CD14-positive monocyte (primary cell): ENCODE measurements around the gene CXCL11. TPM values are rescaled to one million over a fixed set of nuclear protein-coding genes. Genes with fewer than 3 reads are reported as not detected.

Experiments
- DNase-seq, 3 donors: peaks; one replicate each; pipeline ENCODE4 v3.0.0-alpha.2; 2011 to 2022
- H2AFZ ChIP-seq: 2 replicates; pipeline ENCODE4 v1.6.0; 2012; ENCODE audit warnings: mild to moderate bottlenecking, low read depth, low read length, inconsistent platforms; ENCODE audit not compliant: insufficient read depth, poor library complexity, severe bottlenecking
- H3K27ac ChIP-seq, 2 donors: 1 replicate in 1 of 2; 2 replicates in 1 of 2; pipeline ENCODE4 v1.5.1; 2012 to 2013; ENCODE audit warnings: low read length in 2 of 2, control low read depth in 1 of 2, inconsistent platforms in 1 of 2, low read depth in 1 of 2, mild to moderate bottlenecking in 1 of 2
- H3K27me3 ChIP-seq, 2 donors: one replicate each; pipeline versions ENCODE4 v1.6.0 to v1.6.1; 2011 to 2013; ENCODE audit warnings: low read length in 2 of 2; ENCODE audit not compliant: control insufficient read depth in 2 of 2, insufficient read depth in 2 of 2
- H3K36me3 ChIP-seq, 2 donors: replicated peaks in 1 of 2; 1 replicate in 1 of 2; 2 replicates in 1 of 2; pipeline versions ENCODE4 v1.5.1 to v1.6.1; 2012 to 2013; ENCODE audit warnings: low read length in 2 of 2, control low read depth in 1 of 2, inconsistent platforms in 1 of 2, mild to moderate bottlenecking in 1 of 2; ENCODE audit not compliant: insufficient read depth in 2 of 2, control insufficient read depth in 1 of 2
- H3K4me1 ChIP-seq, 2 donors: 1 replicate in 1 of 2; 2 replicates in 1 of 2; pipeline versions ENCODE4 v1.5.1 to v1.6.1; 2012 to 2013; ENCODE audit warnings: low read length in 2 of 2, control low read depth in 1 of 2, inconsistent platforms in 1 of 2, mild to moderate bottlenecking in 1 of 2, moderate library complexity in 1 of 2; ENCODE audit not compliant: insufficient read depth in 2 of 2, control insufficient read depth in 1 of 2
- H3K4me2 ChIP-seq: replicated peaks from 2 replicates; pipeline ENCODE3; 2012; ENCODE audit warnings: low read length, moderate library complexity, mild to moderate bottlenecking; ENCODE audit not compliant: poor library complexity, severe bottlenecking; ENCODE audit errors: extremely low read depth
- H3K4me3 ChIP-seq, 3 experiments: fragments of 200-600 bp in 1 of 3; sonication (generic) in 1 of 3; replicated peaks in 1 of 3; 1 replicate in 2 of 3; 2 replicates in 1 of 3; pipeline ENCODE4 v1.5.1; 2011 to 2013; ENCODE audit warnings: low read length in 3 of 3, mild to moderate bottlenecking in 3 of 3, control low read depth in 2 of 3, low read depth in 2 of 3, inconsistent platforms in 1 of 3, moderate library complexity in 1 of 3
- H3K79me2 ChIP-seq: 2 replicates; pipeline ENCODE4 v1.6.0; 2012; ENCODE audit warnings: mild to moderate bottlenecking, control low read depth, inconsistent platforms, low read length, moderate library complexity; ENCODE audit not compliant: insufficient read depth
- H3K9ac ChIP-seq: 2 replicates; pipeline ENCODE4 v1.6.0; 2017; ENCODE audit warnings: low read length, mild to moderate bottlenecking; ENCODE audit not compliant: insufficient read depth, poor library complexity, severe bottlenecking
- H3K9me3 ChIP-seq, 2 donors: replicated peaks in 1 of 2; 1 replicate in 1 of 2; 2 replicates in 1 of 2; pipeline versions ENCODE4 v1.5.1 to v1.6.1; 2012 to 2013; ENCODE audit warnings: low read length in 2 of 2, control low read depth in 1 of 2; ENCODE audit not compliant: control insufficient read depth in 1 of 2, insufficient read depth in 1 of 2
- H4K20me1 ChIP-seq: 2 replicates; pipeline ENCODE4 v1.6.0; 2012; ENCODE audit warnings: mild to moderate bottlenecking, low read length, control low read depth, moderate library complexity; ENCODE audit not compliant: insufficient read depth
- H3K27ac Mint-ChIP-seq, 7 donors: one replicate each; pipeline ENCODE4 v1.8.0; 2020; ENCODE audit warnings: mild to moderate bottlenecking in 7 of 7, mixed read lengths in 7 of 7, moderate library complexity in 6 of 7, inconsistent platforms in 2 of 7
- H3K27me3 Mint-ChIP-seq, 3 donors: one replicate each; pipeline ENCODE4 v1.8.0; 2021 to 2022; ENCODE audit warnings: low read depth in 3 of 3, mild to moderate bottlenecking in 3 of 3, mixed read lengths in 3 of 3, moderate library complexity in 3 of 3, inconsistent platforms in 1 of 3
- H3K36me3 Mint-ChIP-seq, 2 donors: one replicate each; pipeline ENCODE4 v1.8.0; 2020; ENCODE audit warnings: mixed read lengths in 2 of 2, inconsistent platforms in 1 of 2, mild to moderate bottlenecking in 1 of 2
- H3K4me1 Mint-ChIP-seq: one replicate; pipeline ENCODE4 v1.8.0; 2020; ENCODE audit warnings: mild to moderate bottlenecking, mixed read lengths
- H3K4me3 Mint-ChIP-seq, 2 donors: one replicate each; pipeline ENCODE4 v1.8.0; 2020; ENCODE audit warnings: mild to moderate bottlenecking in 2 of 2, mixed read lengths in 2 of 2, moderate library complexity in 1 of 2
- H3K9me3 Mint-ChIP-seq, 7 donors: one replicate each; pipeline ENCODE4 v1.8.0; 2020 to 2022; ENCODE audit warnings: mixed read lengths in 7 of 7, mild to moderate bottlenecking in 6 of 7, moderate library complexity in 6 of 7, inconsistent platforms in 2 of 7
- WGBS: methylation state at CpG from one replicate; pipeline ENCODE4 v1.1.5; 2013; ENCODE audit warnings: missing lambda C conversion rate; ENCODE audit not compliant: insufficient coverage; 5-methylcytosine and 5-hydroxymethylcytosine counted together
- intact Hi-C, 2 donors: fragments of 100-400 bp; cut with micrococcal nuclease; formaldehyde crosslinking; loops; one replicate each; pipeline versions ENCODE4 v1.15.0 to v1.15.1; 2023
- polyA plus RNA-seq, 3 donors: library from polyadenylated mRNA; depleted of rRNA in 1 of 3; unstranded in 2 of 3; stranded (reverse) in 1 of 3; fragments of 300-500 nt in 2 of 3; fragments of >200 nt in 1 of 3; fragmentation: Illumina TruSeq in 2 of 3; gene quantifications; 1 replicate in 2 of 3; 2 replicates in 1 of 3; pipeline ENCODE4 v1.2.3, GENCODE V29; 2012 to 2021
- TF ChIP-seq, protein P1 (sequence below): fragments of 200-600 bp; IDR thresholded peaks from one replicate; pipeline ENCODE4 v1.8.0; 2022; ENCODE audit warnings: antibody characterized with exemption, mild to moderate bottlenecking

CXCL11 gene
- polyA plus RNA-seq, 3 donors = 0.15 to 0.36 (median 0.25) TPM

DNA sequence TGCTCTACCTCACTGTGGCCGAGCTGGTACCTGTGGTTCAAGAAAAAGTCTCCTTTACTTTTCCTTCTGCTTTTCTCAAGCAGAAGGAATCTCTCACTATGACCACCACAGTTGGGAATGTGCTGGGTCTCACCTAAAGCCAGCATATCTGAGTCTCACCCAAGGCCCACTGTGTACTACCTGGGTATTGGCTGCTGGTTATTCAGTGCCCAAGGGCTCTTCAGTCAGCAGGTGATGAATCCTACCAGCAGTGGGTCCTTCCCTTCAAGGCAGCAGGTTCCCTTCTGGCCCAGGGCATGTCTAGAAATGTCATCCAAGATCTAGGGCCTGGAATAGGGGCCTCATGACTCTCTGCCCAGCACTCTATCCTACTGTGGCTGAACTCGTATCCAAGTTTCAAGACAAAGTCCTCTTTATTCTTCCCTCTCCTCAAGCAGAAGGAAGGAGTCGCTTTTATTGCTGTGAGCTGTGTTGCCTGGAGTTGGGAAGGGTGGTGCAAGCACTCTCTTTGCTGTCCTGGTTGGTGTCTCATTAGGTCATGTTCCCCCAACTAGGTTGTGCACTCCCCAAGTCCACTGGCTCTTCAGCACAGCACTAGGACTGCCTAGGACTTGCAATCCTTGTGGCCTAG lies 18.7 kb downstream of the CXCL11 start:
- Histone ChIP-seq H3K79me2 (no peaks in the 10 kb centered on the region), H4K20me1 (no peaks in the 10 kb centered on the region), H2AFZ (no peak overlapping the region), H3K9me3 (no peaks in the 10 kb centered on the region), H3K9ac (no peak overlapping the region), H3K4me1 (peaks cover 10 to 13% of the 10 kb centered on the region in 2 donors), H3K36me3 (no peaks in the 10 kb centered on the region), H3K4me3 (no peak overlapping the region), H3K27me3 (no peaks in the 10 kb centered on the region), H3K4me2 (no peak overlapping the region), H3K27ac (no peak overlapping the region)
- H3K4me3 Mint-ChIP-seq = no peak overlapping the region
- no peaks in the 10 kb centered on the region for H3K27me3 Mint-ChIP-seq
- peaks cover 36% of the 10 kb centered on the region for H3K4me1 Mint-ChIP-seq
- WGBS = 75% methylated on average over 1 of the region's 3 CpGs
- intact Hi-C loops = no loop called here
- H3K36me3 Mint-ChIP-seq = no peaks in the 10 kb centered on the region
- H3K27ac Mint-ChIP-seq = no peak overlapping the region
- no peaks in the 10 kb centered on the region for H3K9me3 Mint-ChIP-seq
- TF ChIP-seq, protein P1, sequence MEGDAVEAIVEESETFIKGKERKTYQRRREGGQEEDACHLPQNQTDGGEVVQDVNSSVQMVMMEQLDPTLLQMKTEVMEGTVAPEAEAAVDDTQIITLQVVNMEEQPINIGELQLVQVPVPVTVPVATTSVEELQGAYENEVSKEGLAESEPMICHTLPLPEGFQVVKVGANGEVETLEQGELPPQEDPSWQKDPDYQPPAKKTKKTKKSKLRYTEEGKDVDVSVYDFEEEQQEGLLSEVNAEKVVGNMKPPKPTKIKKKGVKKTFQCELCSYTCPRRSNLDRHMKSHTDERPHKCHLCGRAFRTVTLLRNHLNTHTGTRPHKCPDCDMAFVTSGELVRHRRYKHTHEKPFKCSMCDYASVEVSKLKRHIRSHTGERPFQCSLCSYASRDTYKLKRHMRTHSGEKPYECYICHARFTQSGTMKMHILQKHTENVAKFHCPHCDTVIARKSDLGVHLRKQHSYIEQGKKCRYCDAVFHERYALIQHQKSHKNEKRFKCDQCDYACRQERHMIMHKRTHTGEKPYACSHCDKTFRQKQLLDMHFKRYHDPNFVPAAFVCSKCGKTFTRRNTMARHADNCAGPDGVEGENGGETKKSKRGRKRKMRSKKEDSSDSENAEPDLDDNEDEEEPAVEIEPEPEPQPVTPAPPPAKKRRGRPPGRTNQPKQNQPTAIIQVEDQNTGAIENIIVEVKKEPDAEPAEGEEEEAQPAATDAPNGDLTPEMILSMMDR = no peak
- DNase-seq = no peak

DNA sequence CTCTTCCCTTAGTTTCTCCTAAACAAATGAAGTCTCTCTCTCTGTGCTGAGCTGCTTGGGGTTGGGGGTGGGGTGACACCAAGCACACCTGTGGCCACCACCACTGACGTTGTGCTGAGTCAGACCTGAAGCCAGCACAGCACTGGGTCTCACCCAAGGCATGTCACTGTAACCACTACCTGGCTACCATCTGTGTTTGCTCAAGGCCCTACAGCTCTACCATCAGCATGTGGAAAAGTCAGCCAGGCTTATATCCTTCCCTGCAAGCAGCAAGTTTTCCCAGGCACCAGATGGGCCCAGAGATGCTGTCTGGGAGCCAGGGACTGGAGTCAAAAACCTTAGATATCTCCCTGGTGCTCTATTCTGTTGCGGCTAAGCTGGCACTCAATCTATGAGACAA lies 19.5 kb downstream of the CXCL11 start:
- no peaks in the 10 kb centered on the region for H3K79me2 ChIP-seq
- peaks cover 17 to 19% of the 10 kb centered on the region in 2 donors for H3K4me1 ChIP-seq
- H3K36me3 ChIP-seq = no peaks in the 10 kb centered on the region
- H3K27ac Mint-ChIP-seq = peak overlapping the region in 1 of 7 donors; percentile 68
- no peaks in the 10 kb centered on the region for H3K9me3 Mint-ChIP-seq
- no peak overlapping the region for H3K4me3 ChIP-seq
- no peak overlapping the region for H3K4me2 ChIP-seq
- no peaks in the 10 kb centered on the region for H3K27me3 Mint-ChIP-seq
- H3K9me3 ChIP-seq = no peaks in the 10 kb centered on the region
- no peak overlapping the region for H3K4me3 Mint-ChIP-seq
- TF ChIP-seq, protein P1 = no peak
- H3K4me1 Mint-ChIP-seq = peaks cover 40% of the 10 kb centered on the region
- intact Hi-C loops = no loop called here
- DNase-seq = no peak
- H3K36me3 Mint-ChIP-seq = no peaks in the 10 kb centered on the region
- no peak overlapping the region for H2AFZ ChIP-seq
- H3K27me3 ChIP-seq = no peaks in the 10 kb centered on the region
- WGBS = 83% methylated on average over 2 of the region's 2 CpGs
- H3K9ac ChIP-seq = no peak overlapping the region
- H3K27ac ChIP-seq = no peak overlapping the region
- H4K20me1 ChIP-seq = no peaks in the 10 kb centered on the region
